GM19238 (cell line): ENCODE measurements around the gene SBF1.
"Not testable (repeated sequence)": the region's sequence is repeated elsewhere in the genome, so short reads cannot be mapped to it uniquely, and the experiment has no call there.

Source experiments
- DNase-seq: peaks from one replicate; pipeline ENCODE4 v3.0.0; 2011; ENCODE audit warnings: low spot score; ENCODE audit not compliant: insufficient read length

SBF1 gene

DNA sequence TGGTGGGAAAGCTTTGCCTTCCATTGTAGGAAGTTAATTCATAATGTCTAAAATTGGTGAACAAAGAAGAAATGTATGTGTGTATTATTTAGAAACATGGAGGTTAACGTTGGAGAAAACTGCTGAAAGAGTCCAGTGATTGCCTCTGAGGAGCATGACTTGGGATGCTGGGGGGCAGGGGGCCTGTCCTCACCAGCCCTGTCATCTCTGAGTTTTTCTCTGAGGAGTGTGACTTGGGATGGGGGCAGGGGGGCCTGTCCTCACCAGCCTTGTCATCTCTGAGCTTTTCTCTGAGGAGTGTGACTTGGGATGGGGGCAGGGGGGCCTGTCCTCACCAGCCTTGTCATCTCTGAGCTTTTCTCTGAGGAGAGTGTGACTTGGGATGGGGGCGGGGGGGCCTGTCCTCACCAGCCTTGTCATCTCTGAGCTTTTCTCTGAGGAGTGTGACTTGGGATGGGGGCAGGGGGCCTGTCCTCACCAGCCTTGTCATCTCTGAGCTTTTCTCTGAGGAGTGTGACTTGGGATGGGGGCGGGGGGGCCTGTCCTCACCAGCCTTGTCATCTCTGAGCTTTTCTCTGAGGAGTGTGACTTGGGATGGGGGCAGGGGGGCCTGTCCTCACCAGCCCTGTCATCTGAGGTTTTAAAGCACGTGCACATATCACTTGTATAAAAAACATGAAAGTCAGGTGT is 77.3 kb downstream of the SBF1 start:
- DNase-seq: not testable (repeated sequence)

DNA sequence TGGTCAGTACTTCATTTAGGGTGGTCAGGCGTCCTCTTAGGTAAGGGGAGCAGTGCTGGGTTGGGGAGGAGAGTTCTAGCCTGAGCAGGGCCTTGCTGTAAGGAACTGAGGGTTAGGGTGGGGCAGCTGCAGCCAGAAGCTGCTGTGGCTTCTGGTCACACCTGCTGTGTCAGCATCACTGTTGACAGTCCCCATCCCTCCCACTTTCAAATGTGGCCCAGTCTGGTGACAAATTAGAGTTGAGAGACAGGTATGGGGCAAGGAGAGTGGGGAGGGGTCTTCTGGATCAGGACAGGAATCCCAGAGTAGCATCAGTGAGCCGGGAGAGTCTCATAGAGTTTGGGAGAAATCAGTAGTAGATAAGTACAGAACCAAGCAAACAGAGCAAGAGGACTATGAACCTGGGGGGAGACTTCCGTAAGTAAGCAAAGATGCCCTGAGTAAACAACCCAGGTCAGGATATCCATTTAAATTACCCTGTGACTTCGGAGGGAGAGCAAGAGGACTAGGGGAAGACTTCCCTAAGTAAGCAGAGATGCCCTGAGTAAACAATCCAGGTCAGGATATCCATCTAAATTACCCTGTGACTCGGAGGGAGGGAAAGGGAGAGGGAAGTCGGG is 78.0 kb downstream of the SBF1 start:
- DNase-seq: no peak
